Measurements from ENCODE around the gene MAPK9. TPM values are rescaled to one million over a fixed set of nuclear protein-coding genes. Genes with fewer than 3 reads are reported as not detected.

Gene MAPK9
- total RNA-seq, 1 donor from 2014 or later = 95.8 TPM

- FAIRE-seq = no peak
- no peak for DNase-seq (ENCODE audit: low spot score in 2 of 2)
These were observed 5.9 kb upstream of the MAPK9 start for GRCh38 chr5:180297587-180298282.

- DNase-seq (ENCODE audit: low spot score in 2 of 2) (no peak), FAIRE-seq (no peak)
These were observed 4.9 kb upstream of the MAPK9 start for GRCh38 chr5:180296771-180297170.

GRCh38 chr5:180294913-180295555 is 3.2 kb upstream of the MAPK9 start:
- FAIRE-seq = no peak
- no peak for DNase-seq (ENCODE audit: low spot score in 2 of 2)

- DNase-seq (ENCODE audit: low spot score in 2 of 2) (no peak), FAIRE-seq (no peak)
These were observed 2.5 kb upstream of the MAPK9 start for GRCh38 chr5:180294411-180294810.

- DNase-seq (ENCODE audit: low spot score in 2 of 2) (peak; percentile 43 to 66), FAIRE-seq (no peak)
These were observed 496 bp downstream of the MAPK9 start for GRCh38 chr5:180291234-180291940.

GRCh38 chr5:180290568-180291233 is 1.2 kb downstream of the MAPK9 start:
- FAIRE-seq = no peak

GRCh38 chr5:180289966-180290365 is 1.9 kb downstream of the MAPK9 start:
- FAIRE-seq (no peak), DNase-seq (ENCODE audit: low spot score in 2 of 2) (no peak)

More at GRCh38 chr5:180290568-180291233, 1.2 kb downstream of the MAPK9 start:
- DNase-seq (ENCODE audit: low spot score in 2 of 2) = no peak

GRCh38 chr5:180289433-180289832 is 2.5 kb downstream of the MAPK9 start:
- FAIRE-seq (no peak), DNase-seq (ENCODE audit: low spot score in 2 of 2) (no peak)

GRCh38 chr5:180287868-180288267 is 4.0 kb downstream of the MAPK9 start:
- no peak for DNase-seq (ENCODE audit: low spot score in 2 of 2)
- no peak for FAIRE-seq

GRCh38 chr5:180287404-180287803 is 4.5 kb downstream of the MAPK9 start:
- FAIRE-seq = no peak

GRCh38 chr5:180284149-180284548 is 7.7 kb downstream of the MAPK9 start:
- no peak for FAIRE-seq
- peak in 1 of 2 donors; percentile 35 for DNase-seq (ENCODE audit: low spot score in 2 of 2)

More at GRCh38 chr5:180287404-180287803, 4.5 kb downstream of the MAPK9 start:
- DNase-seq (ENCODE audit: low spot score in 2 of 2) = no peak

- no peak for DNase-seq (ENCODE audit: low spot score in 2 of 2)
These were observed 8.8 kb downstream of the MAPK9 start for GRCh38 chr5:180283026-180283615.

GRCh38 chr5:180282281-180282680 is 9.6 kb downstream of the MAPK9 start:
- DNase-seq (ENCODE audit: low spot score in 2 of 2) (no peak), FAIRE-seq (no peak)

More at GRCh38 chr5:180283026-180283615, 8.8 kb downstream of the MAPK9 start:
- FAIRE-seq = no peak

GRCh38 chr5:180281706-180282105 is 10.2 kb downstream of the MAPK9 start:
- no peak for DNase-seq (ENCODE audit: low spot score in 2 of 2)
- FAIRE-seq = no peak

- DNase-seq (ENCODE audit: low spot score in 2 of 2) (no peak), FAIRE-seq (no peak)
These were observed 17.2 kb downstream of the MAPK9 start for GRCh38 chr5:180274695-180275094.

GRCh38 chr5:180271221-180271620 is 20.7 kb downstream of the MAPK9 start:
- FAIRE-seq (no peak), DNase-seq (ENCODE audit: low spot score in 2 of 2) (no peak)

GRCh38 chr5:180259260-180259611 is 32.6 kb downstream of the MAPK9 start:
- FAIRE-seq (no peak), DNase-seq (ENCODE audit: low spot score in 2 of 2) (no peak)

- FAIRE-seq (no peak), DNase-seq (ENCODE audit: low spot score in 2 of 2) (no peak)
These were observed 38.7 kb downstream of the MAPK9 start for GRCh38 chr5:180253036-180253824.

GRCh38 chr5:180251887-180252286 is 40.0 kb downstream of the MAPK9 start:
- DNase-seq (ENCODE audit: low spot score in 2 of 2) (no peak), FAIRE-seq (no peak)

- DNase-seq (ENCODE audit: low spot score in 2 of 2) = no peak
These were observed 40.7 kb downstream of the MAPK9 start for GRCh38 chr5:180251141-180251540.

More at GRCh38 chr5:180251141-180251540, 40.7 kb downstream of the MAPK9 start:
- no peak for FAIRE-seq

Data from frontal cortex (tissue), 4 donors.